BE2C (cell line): ENCODE results near the gene ATP6V0D1.
A peak's percentile ranks its signal among the peaks of the same experiment; 100 is the strongest.

ENCODE experiments used
- DNase-seq: peaks from one replicate; pipeline ENCODE4 v3.0.0-alpha.2; 2020
- H3K27me3 ChIP-seq: fragments of 250-450 bp; sonication (Bioruptor Pico); 2 replicates; pipeline ENCODE4 v1.5.1; 2020; ENCODE audit warnings: mild to moderate bottlenecking
- H3K36me3 ChIP-seq: fragments of 250-450 bp; sonication (Bioruptor Pico); 2 replicates; pipeline ENCODE4 v1.5.1; 2020; ENCODE audit warnings: mild to moderate bottlenecking
- H3K4me1 ChIP-seq: fragments of 250-450 bp; sonication (Bioruptor Pico); 2 replicates; pipeline ENCODE4 v1.5.1; 2020
- H3K4me3 ChIP-seq: 2 replicates; pipeline ENCODE4 v1.5.1; 2011; ENCODE audit warnings: low read depth, low read length
- H3K9me3 ChIP-seq: fragments of 250-450 bp; sonication (Bioruptor Pico); 2 replicates; pipeline ENCODE4 v1.5.1; 2020
- CTCF ChIP-seq: IDR thresholded peaks from 2 replicates; pipeline ENCODE4 v1.5.1; 2012; ENCODE audit warnings: mild to moderate bottlenecking, low read depth, low read length

ATP6V0D1 gene

GRCh38 chr16:67400901-67401300 is 80.1 kb downstream of the ATP6V0D1 start:
- Histone ChIP-seq H3K9me3 (no peaks in the 10 kb centered on the region), H3K36me3 (no peaks in the 10 kb centered on the region), H3K27me3 (no peaks in the 10 kb centered on the region), H3K4me1 (peaks cover 30% of the 10 kb centered on the region), H3K4me3 (no peak overlapping the region)
- DNase-seq = no peak
- TF ChIP-seq CTCF = no peak

GRCh38 chr16:67399749-67400704 is 80.9 kb downstream of the ATP6V0D1 start:
- no peak for TF ChIP-seq CTCF
- Histone ChIP-seq H3K27me3 (no peaks in the 10 kb centered on the region), H3K9me3 (no peaks in the 10 kb centered on the region), H3K4me3 (no peak overlapping the region), H3K36me3 (no peaks in the 10 kb centered on the region), H3K4me1 (peaks cover 37% of the 10 kb centered on the region)
- peak; percentile 72 for DNase-seq

GRCh38 chr16:67399218-67399733 is 81.7 kb downstream of the ATP6V0D1 start:
- TF ChIP-seq CTCF = 0 out of 2 replicates have a peak, but pooled peaks have one; percentile 17
- Histone ChIP-seq H3K36me3 (no peaks in the 10 kb centered on the region), H3K9me3 (no peaks in the 10 kb centered on the region), H3K4me1 (peaks cover 38% of the 10 kb centered on the region), H3K27me3 (no peaks in the 10 kb centered on the region), H3K4me3 (no peak overlapping the region)
- DNase-seq = no peak

- no peak for DNase-seq
- Histone ChIP-seq H3K36me3 (no peaks in the 10 kb centered on the region), H3K27me3 (no peaks in the 10 kb centered on the region), H3K9me3 (no peaks in the 10 kb centered on the region), H3K4me3 (no peak overlapping the region), H3K4me1 (peaks cover 44% of the 10 kb centered on the region)
- no peak for TF ChIP-seq CTCF
Measured at GRCh38 chr16:67398546-67399217, 82.3 kb downstream of the ATP6V0D1 start.

- Histone ChIP-seq H3K4me3 (no peak overlapping the region), H3K36me3 (no peaks in the 10 kb centered on the region), H3K27me3 (no peaks in the 10 kb centered on the region), H3K4me1 (peaks cover 45% of the 10 kb centered on the region), H3K9me3 (no peaks in the 10 kb centered on the region)
- no peak for DNase-seq
- TF ChIP-seq CTCF = no peak
Measured at GRCh38 chr16:67397812-67398545, 83.0 kb downstream of the ATP6V0D1 start.
